HCT116 (cell line): Measurements from ENCODE around the gene CST1. TPM values are rescaled to one million over a fixed set of nuclear protein-coding genes. Genes with fewer than 3 reads are reported as not detected.
"Not testable (repeated sequence)": the region's sequence is repeated elsewhere in the genome, so short reads cannot be mapped to it uniquely, and the experiment has no call there.

Source experiments
- ATAC-seq: fragments of 200-7000 bp; cut with Tn5 transposase; 2 replicates; pipeline ENCODE4 v1.9.1; 2020; ENCODE audit warnings: mild to moderate bottlenecking, moderate library complexity
- BruUV-seq: library from RNA; stranded (reverse); fragments of 400-500 nt; replicated peaks from 2 replicates; lab custom pipeline; 2021; lab: Mats Ljungman, UMichigan
- CTCF ChIA-PET: fragments of 300-600 bp; sonication (Branson Sonifier 250); formaldehyde crosslinking; loops from one replicate; lab custom pipeline; 2021; ENCODE audit warnings: antibody characterized with exemption; lab: Charles Lee
- POLR2A ChIA-PET: fragments of 300-600, 350-600 bp; sonication (Branson Sonifier 250); formaldehyde crosslinking; loops from one replicate; lab custom pipeline; 2021; ENCODE audit warnings: antibody characterized with exemption; lab: Charles Lee
- RAD21 ChIA-PET, 2 experiments: fragments of 300-600 bp; sonication (Branson Sonifier 250); formaldehyde crosslinking; loops; one replicate each; lab custom pipeline; 2023; ENCODE audit warnings: low total read pairs in 2 of 2; ENCODE audit not compliant: uncharacterized antibody in 2 of 2, unreplicated experiment in 2 of 2, low non-redundant PET in 1 of 2; lab: Charles Lee
- DNase-seq: peaks from one replicate; pipeline ENCODE4 v3.0.0-alpha.2; 2010; ENCODE audit warnings: low read depth, low spot score
- H2AFZ ChIP-seq: fragments of 200-600 bp; shearing (Covaris generic), sonication (generic); 2 replicates; pipeline ENCODE4 v1.6.1; 2017; ENCODE audit warnings: low read depth, mixed run types, mixed read lengths, antibody characterized with exemption, low read length; ENCODE audit not compliant: poor library complexity, severe bottlenecking
- H3K27ac ChIP-seq: 2 replicates; pipeline ENCODE4 v1.5.1; 2012; ENCODE audit warnings: low read depth, low read length
- H3K27me3 ChIP-seq: fragments of 200-600 bp; sonication (generic); 2 replicates; pipeline ENCODE4 v1.6.1; 2016; ENCODE audit warnings: mixed run types, low read length, mixed read lengths; ENCODE audit not compliant: insufficient read depth
- H3K36me3 ChIP-seq, 2 experiments: fragments of 200-500 bp in 1 of 2; fragments of 200-600 bp in 1 of 2; sonication (Bioruptor generic) in 1 of 2; sonication (generic) in 1 of 2; 2 replicates each; pipeline versions ENCODE4 v1.5.1 to v1.6.1; 2014 to 2016; ENCODE audit warnings: low read length in 2 of 2, inconsistent platforms in 1 of 2, mixed read lengths in 1 of 2, mixed run types in 1 of 2; ENCODE audit not compliant: insufficient read depth in 2 of 2, control insufficient read depth in 1 of 2
- H3K4me1 ChIP-seq, 2 experiments: fragments of 200-600 bp in 1 of 2; sonication (generic) in 1 of 2; 2 replicates each; pipeline versions ENCODE4 v1.5.1 to v1.6.1; 2012 to 2017; ENCODE audit warnings: low read length in 2 of 2, inconsistent platforms in 1 of 2, mild to moderate bottlenecking in 1 of 2, mixed read lengths in 1 of 2, mixed run types in 1 of 2, moderate library complexity in 1 of 2; ENCODE audit not compliant: insufficient read depth in 2 of 2, control insufficient read depth in 1 of 2
- H3K4me2 ChIP-seq: fragments of 200-600 bp; sonication (generic); 2 replicates; pipeline ENCODE4 v1.6.1; 2017; ENCODE audit warnings: mixed run types, low read length, mixed read lengths
- H3K4me3 ChIP-seq, 2 experiments: fragments of 200-600 bp in 1 of 2; sonication (generic) in 1 of 2; replicated peaks in 1 of 2; 2 replicates each; pipeline ENCODE4 v1.5.1; 2011 to 2016; ENCODE audit warnings: low read length in 2 of 2, control low read depth in 1 of 2, low read depth in 1 of 2, mild to moderate bottlenecking in 1 of 2, mixed read lengths in 1 of 2, mixed run types in 1 of 2
- H3K79me2 ChIP-seq: fragments of 200-600 bp; sonication (generic); 2 replicates; pipeline ENCODE4 v1.6.1; 2017; ENCODE audit warnings: mild to moderate bottlenecking, mixed run types, low read length, moderate library complexity, mixed read lengths; ENCODE audit not compliant: insufficient read depth
- H3K9ac ChIP-seq: fragments of 200-600 bp; sonication (generic); 2 replicates; pipeline ENCODE4 v1.6.1; 2016; ENCODE audit warnings: low read length, mixed read lengths
- H3K9me2 ChIP-seq: fragments of 200-600 bp; sonication (generic), shearing (Covaris generic); 2 replicates; pipeline ENCODE4 v1.6.1; 2017; ENCODE audit warnings: mixed run types, mild to moderate bottlenecking, moderate library complexity; ENCODE audit not compliant: insufficient read depth
- H3K9me3 ChIP-seq, 2 experiments: fragments of 200-500 bp in 1 of 2; fragments of 200-600 bp in 1 of 2; sonication (Bioruptor generic) in 1 of 2; sonication (generic) in 1 of 2; 2 replicates each; pipeline ENCODE4 v1.6.1; 2014 to 2017; ENCODE audit warnings: low read length in 2 of 2, mixed read lengths in 2 of 2, inconsistent platforms in 1 of 2, low read depth in 1 of 2, mild to moderate bottlenecking in 1 of 2, mixed run types in 1 of 2, moderate library complexity in 1 of 2; ENCODE audit not compliant: control insufficient read depth in 1 of 2, insufficient read depth in 1 of 2
- H4K20me1 ChIP-seq: fragments of 200-600 bp; sonication (generic), shearing (Covaris generic); 2 replicates; pipeline ENCODE4 v1.6.1; 2017; ENCODE audit warnings: mixed run types, mild to moderate bottlenecking, moderate library complexity; ENCODE audit not compliant: insufficient read depth
- CEBPB ChIP-seq: IDR thresholded peaks from 2 replicates; pipeline ENCODE4 v1.6.1; 2012; ENCODE audit warnings: low read depth
- EGR1 ChIP-seq: IDR thresholded peaks from 2 replicates; pipeline ENCODE4 v1.6.1; 2012; ENCODE audit warnings: low read depth
- POLR2A ChIP-seq: IDR thresholded peaks from 2 replicates; pipeline ENCODE4 v1.7.0; 2011; ENCODE audit warnings: borderline replicate concordance; ENCODE audit not compliant: insufficient read depth, insufficient read length; ENCODE audit errors: extremely low read depth
- POLR2AphosphoS5 ChIP-seq: IDR thresholded peaks from 2 replicates; pipeline ENCODE4 v1.6.1; 2011; ENCODE audit warnings: mild to moderate bottlenecking, low read depth, low read length, moderate library complexity
- RAD21 ChIP-seq: IDR thresholded peaks from 2 replicates; pipeline ENCODE4 v1.6.1; 2012; ENCODE audit warnings: low read depth, mild to moderate bottlenecking
- SIN3A ChIP-seq: IDR thresholded peaks from 2 replicates; pipeline ENCODE4 v1.6.1; 2012; ENCODE audit warnings: low read depth
- SRF ChIP-seq: IDR thresholded peaks from 2 replicates; pipeline ENCODE4 v1.6.1; 2012; ENCODE audit warnings: low read depth
- TCF7L2 ChIP-seq: IDR thresholded peaks from 2 replicates; pipeline ENCODE4 v1.7.0; 2011; ENCODE audit warnings: borderline replicate concordance, inconsistent platforms; ENCODE audit not compliant: insufficient read depth, insufficient read length; ENCODE audit errors: extremely low read depth
- ZFX ChIP-seq: fragments of 450-650 bp; IDR thresholded peaks from 2 replicates; pipeline ENCODE4 v1.6.1; 2017
- ZNF274 ChIP-seq: fragments of 200-500 bp; sonication (Bioruptor generic); IDR thresholded peaks from 2 replicates; pipeline ENCODE4 v1.6.1; 2014; ENCODE audit warnings: mild to moderate bottlenecking, low read depth, low read length, inconsistent platforms
- intact Hi-C: fragments of 100-400 bp; cut with micrococcal nuclease; formaldehyde crosslinking; loops from 2 replicates; pipeline ENCODE4 v1.10.0; 2022
- total RNA-seq: library from RNA; stranded (reverse); gene quantifications from one replicate; pipeline ENCODE4 v1.2.1, GENCODE V29; 2021; ENCODE audit not compliant: unreplicated experiment
- TF ChIP-seq, protein P1 (sequence below): IDR thresholded peaks from 2 replicates; pipeline ENCODE4 v1.6.1; 2011; ENCODE audit warnings: mild to moderate bottlenecking, low read length, moderate library complexity; ENCODE audit not compliant: insufficient replicate concordance; ENCODE audit errors: extremely low read depth

The CST1 gene
- total RNA-seq, 1 experiment from 2014 or later = not detected

DNA sequence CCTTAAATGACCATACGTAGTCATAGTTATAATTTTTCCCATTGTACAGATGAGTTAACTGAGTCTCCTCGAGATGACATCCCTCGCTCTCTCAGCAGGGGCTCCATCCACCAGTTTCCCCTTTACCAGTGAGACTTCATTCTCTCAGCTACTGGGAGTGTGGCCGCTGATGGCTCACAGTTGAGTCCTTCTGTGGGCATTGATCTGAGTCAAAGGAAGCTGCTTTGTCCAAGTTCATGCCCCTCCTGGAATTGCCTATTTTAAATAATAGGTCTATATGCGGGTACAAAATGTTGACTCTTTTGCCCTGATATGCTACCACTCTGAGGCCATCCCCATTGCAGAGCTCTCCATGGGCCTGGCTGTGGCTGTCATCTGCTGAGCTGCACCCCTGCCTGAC is 14.8 kb upstream of the CST1 start:
- no peaks in the 10 kb centered on the region for H3K79me2 ChIP-seq
- no peaks in the 10 kb centered on the region for H3K4me1 ChIP-seq

DNA sequence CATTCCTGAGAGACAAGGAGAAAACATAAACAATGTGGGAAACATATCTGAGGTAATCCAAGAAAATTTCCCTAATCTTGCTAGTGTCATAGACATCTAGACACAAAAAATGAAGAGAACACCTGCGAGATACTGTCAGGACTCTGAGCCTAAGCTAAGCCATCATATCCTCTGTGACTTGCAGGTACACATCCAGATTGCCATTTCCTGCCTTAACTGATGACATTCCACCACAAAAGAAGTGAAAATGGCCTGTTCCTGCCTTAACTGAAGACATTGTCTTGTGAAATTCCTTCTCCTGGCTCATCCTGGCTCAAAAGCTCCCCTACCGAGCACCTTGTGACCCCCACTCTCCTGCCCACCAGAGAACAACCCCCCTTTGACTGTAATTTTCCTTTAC is 13.9 kb upstream of the CST1 start:
- RAD21 ChIA-PET, H3K4me2 ChIP-seq, H3K27ac ChIP-seq, POLR2A ChIA-PET, H3K4me3 ChIP-seq, BruUV-seq, H3K9me2 ChIP-seq, H4K20me1 ChIP-seq, H2AFZ ChIP-seq, CTCF ChIA-PET, H3K9me3 ChIP-seq, H3K9ac ChIP-seq, ATAC-seq, DNase-seq, H3K4me1 ChIP-seq, H3K36me3 ChIP-seq, H3K79me2 ChIP-seq, intact Hi-C loops: not testable (repeated sequence)
- H3K27me3 ChIP-seq = 0 out of 2 replicates have a peak, but pooled peaks cover 18% of the 10 kb centered on the region

More for the DNA sequence above, 14.8 kb upstream of the CST1 start:
- POLR2A ChIA-PET = no interaction called here
- TF ChIP-seq POLR2A = no peak
- no peak for TF ChIP-seq SRF
- TF ChIP-seq POLR2AphosphoS5 = no peak
- no peak for TF ChIP-seq SIN3A
- no peak for TF ChIP-seq ZFX
- TF ChIP-seq EGR1 = no peak
- no peak for TF ChIP-seq RAD21
- no peak for TF ChIP-seq CEBPB
- TF ChIP-seq, protein P1, sequence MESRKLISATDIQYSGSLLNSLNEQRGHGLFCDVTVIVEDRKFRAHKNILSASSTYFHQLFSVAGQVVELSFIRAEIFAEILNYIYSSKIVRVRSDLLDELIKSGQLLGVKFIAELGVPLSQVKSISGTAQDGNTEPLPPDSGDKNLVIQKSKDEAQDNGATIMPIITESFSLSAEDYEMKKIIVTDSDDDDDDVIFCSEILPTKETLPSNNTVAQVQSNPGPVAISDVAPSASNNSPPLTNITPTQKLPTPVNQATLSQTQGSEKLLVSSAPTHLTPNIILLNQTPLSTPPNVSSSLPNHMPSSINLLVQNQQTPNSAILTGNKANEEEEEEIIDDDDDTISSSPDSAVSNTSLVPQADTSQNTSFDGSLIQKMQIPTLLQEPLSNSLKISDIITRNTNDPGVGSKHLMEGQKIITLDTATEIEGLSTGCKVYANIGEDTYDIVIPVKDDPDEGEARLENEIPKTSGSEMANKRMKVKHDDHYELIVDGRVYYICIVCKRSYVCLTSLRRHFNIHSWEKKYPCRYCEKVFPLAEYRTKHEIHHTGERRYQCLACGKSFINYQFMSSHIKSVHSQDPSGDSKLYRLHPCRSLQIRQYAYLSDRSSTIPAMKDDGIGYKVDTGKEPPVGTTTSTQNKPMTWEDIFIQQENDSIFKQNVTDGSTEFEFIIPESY = no peak
- TF ChIP-seq ZNF274 = no peak
- no peak for TF ChIP-seq TCF7L2
- TF ChIP-seq, all 23 proteins: peak for 0
- H3K9me2 ChIP-seq = no peaks in the 10 kb centered on the region
- ATAC-seq = no peak
- BruUV-seq = no TSS peak
- CTCF ChIA-PET = no interaction called here
- RAD21 ChIA-PET = no interaction called here
- H3K9me3 ChIP-seq = no peaks in the 10 kb centered on the region
- H3K27ac ChIP-seq = no peak overlapping the region
- peaks cover 24% of the 10 kb centered on the region; the same call in 1 of the 2 replicates for H3K27me3 ChIP-seq
- no peak overlapping the region for H3K4me2 ChIP-seq
- H3K9ac ChIP-seq = no peak overlapping the region
- intact Hi-C loops = no loop called here
- H2AFZ ChIP-seq = no peak overlapping the region
- no peak for DNase-seq
- H4K20me1 ChIP-seq = no peaks in the 10 kb centered on the region
- H3K4me3 ChIP-seq = no peak overlapping the region
- H3K36me3 ChIP-seq = no peaks in the 10 kb centered on the region
